ENCODE data around the gene WDFY2. TPM values are rescaled to one million over a fixed set of nuclear protein-coding genes. Genes with fewer than 3 reads are reported as not detected.

Gene WDFY2
- total RNA-seq, 2 donors from 2014 or later: 2.7 to 3.3 TPM

DNA sequence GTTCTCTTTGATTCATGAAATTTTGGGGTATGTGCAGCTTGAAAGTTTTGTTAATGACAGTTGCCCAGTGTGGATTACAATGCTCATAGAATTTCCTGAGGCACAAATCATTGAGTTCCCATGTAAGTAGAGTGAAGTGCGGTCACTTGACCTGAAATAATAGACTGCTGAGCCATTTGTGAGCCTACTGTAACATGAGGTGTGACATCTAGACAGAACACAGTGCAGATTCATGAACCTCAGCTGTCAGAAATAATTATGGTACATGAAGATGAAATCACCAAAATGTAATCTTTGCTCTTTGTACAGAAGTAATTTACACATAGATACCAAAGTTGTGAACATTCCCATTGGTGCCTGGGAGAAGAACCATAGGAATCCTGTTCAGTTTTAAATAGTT lies 135.1 kb downstream of the WDFY2 start:
- DNase-seq: no peak
- Histone ChIP-seq H3K4me1 (no peaks in the 10 kb centered on the region), H3K9ac (ENCODE audit: low read depth in 2 of 2, low read length in 2 of 2) (no peak overlapping the region), H3K27ac (no peak overlapping the region), H3K27me3 (no peaks in the 10 kb centered on the region), H3K36me3 (no peaks in the 10 kb centered on the region), H3K4me3 (no peak overlapping the region), H3K9me3 (no peaks in the 10 kb centered on the region)
- TF ChIP-seq, protein P1, sequence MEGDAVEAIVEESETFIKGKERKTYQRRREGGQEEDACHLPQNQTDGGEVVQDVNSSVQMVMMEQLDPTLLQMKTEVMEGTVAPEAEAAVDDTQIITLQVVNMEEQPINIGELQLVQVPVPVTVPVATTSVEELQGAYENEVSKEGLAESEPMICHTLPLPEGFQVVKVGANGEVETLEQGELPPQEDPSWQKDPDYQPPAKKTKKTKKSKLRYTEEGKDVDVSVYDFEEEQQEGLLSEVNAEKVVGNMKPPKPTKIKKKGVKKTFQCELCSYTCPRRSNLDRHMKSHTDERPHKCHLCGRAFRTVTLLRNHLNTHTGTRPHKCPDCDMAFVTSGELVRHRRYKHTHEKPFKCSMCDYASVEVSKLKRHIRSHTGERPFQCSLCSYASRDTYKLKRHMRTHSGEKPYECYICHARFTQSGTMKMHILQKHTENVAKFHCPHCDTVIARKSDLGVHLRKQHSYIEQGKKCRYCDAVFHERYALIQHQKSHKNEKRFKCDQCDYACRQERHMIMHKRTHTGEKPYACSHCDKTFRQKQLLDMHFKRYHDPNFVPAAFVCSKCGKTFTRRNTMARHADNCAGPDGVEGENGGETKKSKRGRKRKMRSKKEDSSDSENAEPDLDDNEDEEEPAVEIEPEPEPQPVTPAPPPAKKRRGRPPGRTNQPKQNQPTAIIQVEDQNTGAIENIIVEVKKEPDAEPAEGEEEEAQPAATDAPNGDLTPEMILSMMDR (IDR thresholded peaks at IDR 0.05): no peak
- intact Hi-C loops (cut with DNase I): no loop called here

DNA sequence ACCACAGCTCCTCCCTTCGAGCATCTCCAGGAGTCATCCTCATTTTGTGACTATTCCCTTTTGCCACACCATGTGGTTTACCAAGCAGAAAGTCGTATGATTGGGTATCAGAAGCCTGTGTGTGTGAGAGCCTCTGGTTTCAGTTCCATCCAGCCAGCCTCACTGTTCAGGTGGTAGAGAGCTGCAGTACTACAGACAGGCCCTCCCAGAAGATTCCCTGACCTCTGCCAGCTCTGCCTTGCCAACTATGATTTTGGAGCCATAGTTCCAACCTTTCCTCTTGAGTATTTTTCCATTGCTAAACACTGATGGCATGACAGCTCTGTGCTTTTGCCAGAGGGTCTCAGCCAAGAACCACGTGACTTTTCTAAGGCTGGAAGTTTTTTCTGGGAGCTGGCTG lies 137.2 kb downstream of the WDFY2 start:
- Histone ChIP-seq H3K4me1 (no peaks in the 10 kb centered on the region), H3K4me3 (no peak overlapping the region), H3K27ac (no peak overlapping the region), H3K9me3 (no peaks in the 10 kb centered on the region), H3K36me3 (no peaks in the 10 kb centered on the region), H3K9ac (ENCODE audit: low read depth in 2 of 2, low read length in 2 of 2) (no peak overlapping the region), H3K27me3 (no peaks in the 10 kb centered on the region)
- TF ChIP-seq, protein P1 (IDR thresholded peaks at IDR 0.05): no peak
- DNase-seq: no peak
- intact Hi-C loops (cut with DNase I): no loop called here

DNA sequence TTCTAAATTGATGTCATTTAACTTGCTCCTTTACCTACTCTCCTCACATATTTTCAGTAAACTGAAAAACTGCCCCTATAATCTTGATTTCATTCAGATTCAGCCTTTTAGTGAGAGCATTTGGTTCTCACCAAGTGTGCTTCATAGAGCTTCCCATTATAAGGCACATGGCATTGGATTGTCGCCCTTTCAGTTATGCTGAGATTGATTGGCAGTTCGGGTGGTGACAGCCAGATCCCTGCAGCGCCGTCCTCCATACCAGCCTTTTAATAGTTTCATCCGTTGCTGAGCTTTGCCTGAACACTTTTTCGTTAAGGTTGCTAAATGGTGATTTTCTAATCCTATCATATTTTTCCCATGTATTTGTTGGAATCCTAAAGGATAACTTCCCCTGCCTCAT lies 139.3 kb downstream of the WDFY2 start:
- Histone ChIP-seq H3K27ac (no peak overlapping the region), H3K4me1 (no peaks in the 10 kb centered on the region), H3K4me3 (no peak overlapping the region), H3K27me3 (no peaks in the 10 kb centered on the region), H3K9me3 (no peaks in the 10 kb centered on the region), H3K9ac (ENCODE audit: low read depth in 2 of 2, low read length in 2 of 2) (no peak overlapping the region), H3K36me3 (no peaks in the 10 kb centered on the region)
- TF ChIP-seq, protein P1 (IDR thresholded peaks at IDR 0.05): no peak
- no peak for DNase-seq
- intact Hi-C loops (cut with DNase I): no loop called here

DNA sequence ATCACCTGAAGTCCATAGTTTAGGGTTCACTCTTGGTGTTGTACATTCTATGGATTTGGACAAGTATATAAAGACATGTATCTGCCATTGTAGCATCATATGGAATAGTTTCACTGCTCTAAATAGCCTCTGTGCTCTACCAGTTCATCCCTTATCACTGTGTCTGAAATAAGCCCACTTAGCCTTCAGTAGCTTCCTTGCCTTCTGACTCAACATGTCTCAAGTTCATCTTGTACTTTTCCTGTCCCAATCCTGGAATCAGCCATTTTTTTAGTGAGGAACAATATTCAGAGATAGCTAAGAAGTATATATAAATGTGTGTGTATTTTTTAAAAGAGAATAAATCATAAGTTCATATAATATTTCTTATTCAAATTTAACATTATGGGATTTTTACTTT lies 140.5 kb downstream of the WDFY2 start:
- Histone ChIP-seq H3K9ac (ENCODE audit: low read depth in 2 of 2, low read length in 2 of 2) (no peak overlapping the region), H3K4me1 (no peaks in the 10 kb centered on the region), H3K36me3 (no peaks in the 10 kb centered on the region), H3K27ac (no peak overlapping the region), H3K27me3 (no peaks in the 10 kb centered on the region), H3K9me3 (no peaks in the 10 kb centered on the region), H3K4me3 (no peak overlapping the region)
- intact Hi-C loops (cut with DNase I): no loop called here
- TF ChIP-seq, protein P1 (IDR thresholded peaks at IDR 0.05): no peak
- no peak for DNase-seq

DNA sequence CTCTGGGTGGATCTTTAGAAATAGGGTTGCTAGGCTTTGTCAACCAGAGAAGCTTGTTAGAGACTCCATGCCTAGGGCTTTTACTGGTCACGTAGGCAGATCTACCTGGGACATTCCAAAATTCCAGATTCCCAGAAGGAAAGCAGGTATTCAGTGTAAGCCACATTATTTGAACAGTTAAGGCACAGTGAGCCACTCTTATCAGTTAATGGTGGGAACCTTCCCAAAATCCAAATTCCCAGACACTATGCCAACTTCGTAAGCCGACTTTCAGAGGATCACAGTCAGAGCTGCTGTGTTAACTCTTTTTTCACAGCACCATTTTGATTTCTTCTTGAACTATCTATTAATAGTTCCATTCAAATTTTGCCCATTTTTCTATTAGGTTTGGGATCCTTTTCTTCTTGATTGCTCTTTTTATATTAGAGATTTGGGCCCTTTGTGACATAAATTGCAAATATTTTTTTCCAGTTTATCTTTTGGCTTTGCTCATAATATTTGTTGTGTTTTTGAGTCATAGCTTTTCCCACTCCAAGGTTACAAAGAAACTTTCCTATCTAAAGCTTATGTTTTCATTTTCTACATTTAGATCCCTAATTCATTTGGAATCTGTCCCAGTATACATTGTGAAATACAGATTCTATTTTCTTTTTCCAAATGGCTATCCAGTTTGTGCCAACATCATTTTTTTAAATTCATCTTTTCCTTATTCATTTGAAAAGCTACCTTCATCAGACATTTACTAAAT lies 142.4 kb downstream of the WDFY2 start:
- H3K27me3 ChIP-seq: no peaks in the 10 kb centered on the region
- no peak overlapping the region for H3K9ac ChIP-seq (ENCODE audit: low read depth in 2 of 2, low read length in 2 of 2)
- no peak overlapping the region for H3K27ac ChIP-seq
- TF ChIP-seq, protein P1 (IDR thresholded peaks at IDR 0.05): no peak
- no peaks in the 10 kb centered on the region for H3K36me3 ChIP-seq
- DNase-seq: no peak
- no peaks in the 10 kb centered on the region for H3K4me1 ChIP-seq
- H3K9me3 ChIP-seq: no peaks in the 10 kb centered on the region
- no peak overlapping the region for H3K4me3 ChIP-seq
- intact Hi-C loops (cut with DNase I): no loop called here
